ENCODE data around the gene MITF.

- TF ChIP-seq POLR2A (IDR thresholded peaks at IDR 0.05) (no peak), CTCF (IDR thresholded peaks at IDR 0.05) (no peak)
Observed at GRCh38 chr3:69740103-69741021, 1.1 kb downstream of the MITF start.

Data from right lobe of liver (tissue), 4 donors.